Hepatocyte (in vitro differentiated cells): Measurements from ENCODE around the gene TDRD1. TPM values are rescaled to one million over a fixed set of nuclear protein-coding genes. Genes with fewer than 3 reads are reported as not detected.

Experiments used
- DNase-seq: peaks from one replicate; pipeline ENCODE4 v3.0.0-alpha.2; 2016; ENCODE audit warnings: low spot score
- H2AFZ ChIP-seq: fragments of 200-600 bp; sonication (generic); 2 replicates; pipeline ENCODE4 v1.6.0; 2016; ENCODE audit warnings: antibody characterized with exemption, mild to moderate bottlenecking
- H3K27ac ChIP-seq: fragments of 200-600 bp; sonication (generic); 2 replicates; pipeline ENCODE4 v1.5.1; 2016; ENCODE audit warnings: mild to moderate bottlenecking
- H3K27me3 ChIP-seq: fragments of 200-600 bp; sonication (generic); 2 replicates; pipeline ENCODE4 v1.6.1; 2016
- H3K36me3 ChIP-seq: fragments of 200-600 bp; sonication (generic); replicated peaks from 2 replicates; pipeline ENCODE4 v1.5.1; 2016; ENCODE audit warnings: low read depth; ENCODE audit not compliant: insufficient read depth
- H3K4me1 ChIP-seq: fragments of 200-600 bp; sonication (generic); 2 replicates; pipeline ENCODE4 v1.5.1; 2016; ENCODE audit warnings: mild to moderate bottlenecking, moderate library complexity; ENCODE audit not compliant: insufficient read depth
- H3K4me2 ChIP-seq: fragments of 200-600 bp; sonication (generic); 2 replicates; pipeline ENCODE4 v1.6.0; 2016
- H3K4me3 ChIP-seq: fragments of 200-600 bp; sonication (generic); 2 replicates; pipeline ENCODE4 v1.5.1; 2016; ENCODE audit warnings: mild to moderate bottlenecking
- H3K79me2 ChIP-seq: fragments of 200-600 bp; sonication (generic); 2 replicates; pipeline ENCODE4 v1.6.0; 2017; ENCODE audit warnings: mild to moderate bottlenecking
- H3K9me2 ChIP-seq: fragments of 200-600 bp; sonication (generic); replicated peaks from 2 replicates; pipeline ENCODE4 v1.6.0; 2017; ENCODE audit warnings: mild to moderate bottlenecking; ENCODE audit not compliant: insufficient read depth
- H3K9me3 ChIP-seq: fragments of 200-600 bp; sonication (generic); 2 replicates; pipeline ENCODE4 v1.5.1; 2016; ENCODE audit warnings: low read depth, mild to moderate bottlenecking
- H4K20me1 ChIP-seq: fragments of 200-600 bp; sonication (generic); 2 replicates; pipeline ENCODE4 v1.6.0; 2016; ENCODE audit warnings: mild to moderate bottlenecking; ENCODE audit not compliant: insufficient read depth, poor library complexity, severe bottlenecking
- EZH2 ChIP-seq: fragments of 200-600 bp; sonication (generic); IDR thresholded peaks from 2 replicates; pipeline ENCODE4 v1.6.1; 2016; ENCODE audit warnings: antibody characterized with exemption, mild to moderate bottlenecking, borderline replicate concordance
- EZH2phosphoT487 ChIP-seq: fragments of 200-600 bp; sonication (generic); IDR thresholded peaks from one replicate; pipeline ENCODE4 v1.6.1; 2018; ENCODE audit warnings: antibody characterized with exemption, mild to moderate bottlenecking, low read depth, moderate library complexity; ENCODE audit not compliant: unreplicated experiment, severe bottlenecking
- WGBS: methylation state at CpG from one replicate; pipeline ENCODE4 v1.1.6; 2016; ENCODE audit warnings: low lambda C conversion rate; ENCODE audit errors: missing lambda C conversion rate; 5-methylcytosine and 5-hydroxymethylcytosine counted together
- polyA plus RNA-seq: library from polyadenylated mRNA; unstranded; fragments of >200 nt; fragmentation: Nextera tagmentation; extraction: Ambion mirVana; gene quantifications from 2 replicates; pipeline ENCODE4 v1.2.1, GENCODE V29; 2016
- total RNA-seq: library from RNA; depleted of rRNA; stranded (reverse); fragments of >200 nt; gene quantifications from 2 replicates; pipeline ENCODE4 v1.2.3, GENCODE V29; 2014
- TF ChIP-seq, protein P1 (sequence below): fragments of 200-600 bp; sonication (generic); IDR thresholded peaks from 2 replicates; pipeline ENCODE4 v1.5.1; 2016; ENCODE audit warnings: antibody characterized with exemption, mild to moderate bottlenecking; ENCODE audit not compliant: poor library complexity

The TDRD1 gene
- total and polyA plus RNA-seq, 2 experiments from 2014 or later: not detected

DNA sequence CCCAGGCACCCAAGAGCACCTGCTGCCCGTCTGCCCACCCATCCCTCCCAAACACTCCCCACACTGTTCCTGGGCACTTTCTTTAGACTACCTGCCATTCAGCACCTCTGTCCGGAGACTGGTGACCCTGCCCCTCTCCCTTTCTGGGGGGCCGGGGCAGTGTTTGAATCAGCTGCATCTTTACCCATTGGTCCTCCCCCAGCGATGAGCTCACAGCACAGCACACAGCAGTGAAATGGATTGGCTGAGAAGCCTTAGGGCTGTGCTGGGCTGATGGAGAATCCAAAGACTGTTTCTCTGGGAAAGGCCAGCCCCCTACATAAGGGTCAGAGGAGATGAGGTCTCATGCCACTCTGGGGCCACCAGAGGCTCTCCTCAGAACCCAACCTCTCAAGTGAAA lies 100.1 kb downstream of the TDRD1 start:
- Histone ChIP-seq H3K9me3 (no peaks in the 10 kb centered on the region), H3K79me2 (no peaks in the 10 kb centered on the region), H3K4me2 (no peak overlapping the region), H3K4me3 (no peak overlapping the region), H4K20me1 (no peaks in the 10 kb centered on the region), H3K4me1 (no peaks in the 10 kb centered on the region), H3K9me2 (no peaks in the 10 kb centered on the region), H2AFZ (no peak overlapping the region), H3K27ac (no peak overlapping the region), H3K36me3 (no peaks in the 10 kb centered on the region), H3K27me3 (no peaks in the 10 kb centered on the region)
- TF ChIP-seq, protein P1, sequence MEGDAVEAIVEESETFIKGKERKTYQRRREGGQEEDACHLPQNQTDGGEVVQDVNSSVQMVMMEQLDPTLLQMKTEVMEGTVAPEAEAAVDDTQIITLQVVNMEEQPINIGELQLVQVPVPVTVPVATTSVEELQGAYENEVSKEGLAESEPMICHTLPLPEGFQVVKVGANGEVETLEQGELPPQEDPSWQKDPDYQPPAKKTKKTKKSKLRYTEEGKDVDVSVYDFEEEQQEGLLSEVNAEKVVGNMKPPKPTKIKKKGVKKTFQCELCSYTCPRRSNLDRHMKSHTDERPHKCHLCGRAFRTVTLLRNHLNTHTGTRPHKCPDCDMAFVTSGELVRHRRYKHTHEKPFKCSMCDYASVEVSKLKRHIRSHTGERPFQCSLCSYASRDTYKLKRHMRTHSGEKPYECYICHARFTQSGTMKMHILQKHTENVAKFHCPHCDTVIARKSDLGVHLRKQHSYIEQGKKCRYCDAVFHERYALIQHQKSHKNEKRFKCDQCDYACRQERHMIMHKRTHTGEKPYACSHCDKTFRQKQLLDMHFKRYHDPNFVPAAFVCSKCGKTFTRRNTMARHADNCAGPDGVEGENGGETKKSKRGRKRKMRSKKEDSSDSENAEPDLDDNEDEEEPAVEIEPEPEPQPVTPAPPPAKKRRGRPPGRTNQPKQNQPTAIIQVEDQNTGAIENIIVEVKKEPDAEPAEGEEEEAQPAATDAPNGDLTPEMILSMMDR: no peak
- no peak for TF ChIP-seq EZH2phosphoT487
- TF ChIP-seq EZH2: no peak
- WGBS: 97% methylated on average over 4 of the region's 4 CpGs
- DNase-seq: no peak

- Histone ChIP-seq H3K4me1 (no peaks in the 10 kb centered on the region), H3K27me3 (no peaks in the 10 kb centered on the region), H3K9me3 (no peaks in the 10 kb centered on the region), H3K36me3 (no peaks in the 10 kb centered on the region), H3K4me2 (no peak overlapping the region), H2AFZ (no peak overlapping the region), H3K9me2 (no peaks in the 10 kb centered on the region), H4K20me1 (no peaks in the 10 kb centered on the region), H3K79me2 (no peaks in the 10 kb centered on the region), H3K4me3 (no peak overlapping the region), H3K27ac (no peak overlapping the region)
- TF ChIP-seq, protein P1: no peak
- no peak for TF ChIP-seq EZH2phosphoT487
- no peak for TF ChIP-seq EZH2
- no peak for DNase-seq
- WGBS: 91% methylated on average over 7 of the region's 8 CpGs
These were observed 100.9 kb downstream of the TDRD1 start for GRCh38 chr10:114279901-114280644.

GRCh38 chr10:114281006-114281405 lies 101.9 kb downstream of the TDRD1 start:
- H4K20me1 ChIP-seq: no peaks in the 10 kb centered on the region
- no peaks in the 10 kb centered on the region for H3K9me3 ChIP-seq
- no peaks in the 10 kb centered on the region for H3K36me3 ChIP-seq
- H3K79me2 ChIP-seq: no peaks in the 10 kb centered on the region
- H3K27me3 ChIP-seq: no peaks in the 10 kb centered on the region
- H3K4me2 ChIP-seq: no peak overlapping the region
- H3K4me1 ChIP-seq: no peaks in the 10 kb centered on the region
- H3K9me2 ChIP-seq: no peaks in the 10 kb centered on the region
- no peak for DNase-seq
- no peak for TF ChIP-seq EZH2phosphoT487
- TF ChIP-seq, protein P1: no peak
- TF ChIP-seq EZH2: no peak
- H2AFZ ChIP-seq: no peak overlapping the region
- no peak overlapping the region for H3K27ac ChIP-seq
- no peak overlapping the region for H3K4me3 ChIP-seq
- 77% methylated on average over 7 of the region's 7 CpGs for WGBS

GRCh38 chr10:114281461-114281860 lies 102.3 kb downstream of the TDRD1 start:
- H3K9me3 ChIP-seq: no peaks in the 10 kb centered on the region
- WGBS: 75% methylated on average over 5 of the region's 5 CpGs
- H3K79me2 ChIP-seq: no peaks in the 10 kb centered on the region
- no peaks in the 10 kb centered on the region for H3K9me2 ChIP-seq
- H4K20me1 ChIP-seq: no peaks in the 10 kb centered on the region
- H3K4me3 ChIP-seq: no peak overlapping the region
- DNase-seq: no peak
- no peak overlapping the region for H3K4me2 ChIP-seq
- H3K27me3 ChIP-seq: no peaks in the 10 kb centered on the region
- H3K36me3 ChIP-seq: no peaks in the 10 kb centered on the region
- no peak overlapping the region for H2AFZ ChIP-seq
- no peak overlapping the region for H3K27ac ChIP-seq
- no peaks in the 10 kb centered on the region for H3K4me1 ChIP-seq
- TF ChIP-seq EZH2 (no peak), EZH2phosphoT487 (no peak)
- TF ChIP-seq, protein P1: no peak
